Activated CD4-positive, CD25-positive, alpha-beta regulatory T cell treated with anti-CD3 and anti-CD28 coated beads, Interleukin-2, amount 50 U/mL, for 72 hours (primary cell): ENCODE measurements around the gene DCK.
A peak's percentile ranks its signal among the peaks of the same experiment; 100 is the strongest.
"Not testable (repeated sequence)": the region's sequence is repeated elsewhere in the genome, so short reads cannot be mapped to it uniquely, and the experiment has no call there.

Source experiments
- DNase-seq: peaks from one replicate; pipeline ENCODE4 v3.0.0; 2021

DCK gene

GRCh38 chr4:71004281-71004851 is 10.9 kb downstream of the DCK start:
- peak; percentile 49 for DNase-seq

- DNase-seq = not testable (repeated sequence)
Measured at GRCh38 chr4:71005025-71005424, 11.6 kb downstream of the DCK start.

DNA sequence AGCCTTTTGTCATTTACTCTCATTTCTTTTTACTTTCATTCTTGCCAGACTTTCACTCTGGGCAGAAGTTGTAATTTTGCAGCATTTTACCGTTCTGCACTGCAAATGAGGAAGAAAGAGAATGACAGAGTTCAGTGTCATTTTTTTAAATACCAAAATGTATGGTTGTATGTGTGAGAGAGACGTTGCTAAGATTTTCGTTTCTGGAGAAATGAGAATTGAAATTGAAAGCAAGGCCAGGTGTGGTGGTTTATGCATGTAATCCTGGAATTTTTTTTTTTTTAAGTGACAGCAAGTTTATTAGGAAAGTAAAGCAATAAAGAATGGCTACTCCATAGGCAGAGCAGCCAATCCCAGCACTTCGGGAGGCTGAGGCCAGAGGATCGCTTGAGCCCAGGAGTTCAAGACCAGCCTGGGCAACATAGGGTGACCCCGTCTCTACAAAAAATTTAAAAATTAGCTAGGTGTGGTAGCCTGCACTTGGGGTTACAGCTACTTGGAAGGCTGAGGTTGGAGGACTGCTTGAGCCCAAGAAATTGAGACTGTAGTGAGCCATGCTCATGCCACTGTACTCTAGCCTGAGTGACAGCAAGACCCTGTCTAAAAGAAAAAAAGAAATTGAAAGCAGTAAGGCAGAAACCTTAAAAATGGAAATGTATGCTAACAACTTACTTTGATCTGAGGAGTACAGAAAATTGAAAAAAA is 12.9 kb downstream of the DCK start:
- no peak for DNase-seq

GRCh38 chr4:71008196-71008595 is 14.7 kb downstream of the DCK start:
- DNase-seq = no peak

DNA sequence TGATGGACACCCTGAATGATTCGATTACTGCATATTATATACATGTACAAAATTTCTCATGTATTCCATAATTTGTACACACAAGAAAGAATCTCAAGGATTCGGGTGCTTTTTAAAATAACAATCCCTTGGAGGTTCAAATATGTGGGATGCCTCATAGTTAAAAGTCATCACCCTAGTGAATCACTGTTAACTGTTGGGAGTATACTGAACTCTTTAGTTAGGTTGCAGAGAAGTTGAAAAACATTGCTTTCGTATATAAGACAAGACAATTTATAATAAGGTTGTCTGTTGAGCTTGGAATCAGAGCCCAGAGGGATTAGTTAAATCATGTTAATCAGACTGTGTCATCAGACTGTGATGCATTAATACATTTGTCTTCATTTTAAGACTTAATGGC is 15.6 kb downstream of the DCK start:
- no peak for DNase-seq

DNA sequence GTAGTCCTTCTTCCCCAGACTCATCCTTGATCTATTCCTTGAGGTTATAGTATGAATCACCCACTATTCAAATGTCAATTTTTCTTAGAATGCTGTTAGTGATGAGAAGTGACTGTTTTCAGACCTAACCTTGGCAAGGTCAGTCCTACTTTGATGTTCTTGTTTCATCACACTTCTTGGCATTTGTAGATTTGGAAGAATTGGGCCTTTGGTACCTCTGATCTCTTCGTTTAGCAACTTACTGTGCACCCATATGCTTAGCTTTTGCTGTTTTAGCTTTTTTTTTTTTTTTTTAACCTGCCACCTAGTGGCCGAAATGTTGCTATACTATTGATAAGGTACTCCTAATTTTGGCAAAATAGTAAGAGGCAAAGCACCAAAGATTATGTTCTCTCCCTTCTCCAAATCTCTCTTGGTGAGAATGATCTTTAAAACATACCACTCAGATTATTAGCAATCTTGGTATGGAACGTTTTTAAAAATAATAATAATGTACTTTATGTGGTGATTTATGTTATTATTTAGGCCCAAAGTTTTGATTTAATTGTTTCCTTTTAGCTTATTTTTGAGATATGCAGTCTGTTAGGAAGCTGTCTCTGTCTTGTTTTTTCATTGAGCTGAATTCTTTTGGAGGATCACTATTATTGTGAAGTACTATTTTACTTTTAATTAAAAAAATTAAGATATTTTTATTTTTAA is 16.6 kb downstream of the DCK start:
- DNase-seq = no peak

- DNase-seq = no peak
Measured at GRCh38 chr4:71011451-71011850, 18.0 kb downstream of the DCK start.

DNA sequence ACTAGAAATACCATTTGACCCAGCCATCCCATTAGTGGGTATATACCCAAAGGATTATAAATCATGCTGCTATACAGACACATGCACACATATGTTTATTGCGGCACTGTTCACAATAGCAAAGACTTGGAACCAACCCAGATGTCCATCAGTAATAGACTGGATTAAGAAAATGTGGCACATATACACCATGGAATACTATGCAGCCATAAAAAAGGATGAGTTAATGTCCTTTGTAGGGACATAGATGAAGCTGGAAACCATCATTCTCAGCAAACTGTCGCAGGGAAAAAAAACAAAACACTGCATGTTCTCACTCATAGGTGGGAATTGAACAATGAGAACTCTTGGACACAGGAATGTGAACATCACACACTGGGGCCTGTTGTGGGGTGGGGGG is 23.9 kb downstream of the DCK start:
- not testable (repeated sequence) for DNase-seq

GRCh38 chr4:71020611-71021010 is 27.2 kb downstream of the DCK start:
- no peak for DNase-seq

GRCh38 chr4:71025654-71026053 is 32.2 kb downstream of the DCK start:
- DNase-seq = no peak

DNA sequence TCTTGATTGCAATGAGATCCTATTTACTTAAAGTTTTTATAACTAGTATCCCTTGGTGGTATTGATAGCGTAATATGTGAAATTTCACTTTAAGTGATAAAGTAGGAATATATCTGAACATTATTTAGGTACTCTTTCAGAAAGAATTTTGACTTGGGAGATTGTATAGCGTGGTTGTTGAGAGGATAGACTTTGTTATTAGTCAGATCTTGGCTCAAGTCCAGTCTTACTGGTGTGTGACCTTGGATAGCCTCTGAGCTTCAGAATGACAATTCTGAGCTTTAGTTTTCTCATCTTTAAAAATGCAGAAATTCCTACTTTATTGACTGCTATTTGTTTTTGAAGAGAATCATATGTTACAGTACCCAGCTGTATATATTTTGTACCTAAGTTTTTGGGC is 32.6 kb downstream of the DCK start:
- DNase-seq = no peak

DNA sequence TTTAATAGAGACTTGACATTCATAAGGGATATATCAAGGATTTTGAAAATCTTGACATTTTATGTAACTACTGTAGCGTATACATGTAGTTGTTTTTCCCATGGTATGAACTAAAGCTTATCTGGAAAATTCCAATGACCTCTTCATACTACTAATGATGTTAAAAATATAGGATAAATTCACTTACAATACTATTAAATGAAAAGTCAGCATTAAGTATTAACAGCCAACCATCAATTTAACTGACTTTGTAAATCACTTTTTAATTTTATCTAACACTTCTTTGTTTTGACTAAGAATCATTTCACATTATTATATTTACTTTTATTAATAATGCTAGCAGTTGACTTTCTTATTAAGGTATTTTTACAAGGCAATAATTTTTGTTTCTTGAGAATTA is 34.2 kb downstream of the DCK start:
- DNase-seq = no peak

DNA sequence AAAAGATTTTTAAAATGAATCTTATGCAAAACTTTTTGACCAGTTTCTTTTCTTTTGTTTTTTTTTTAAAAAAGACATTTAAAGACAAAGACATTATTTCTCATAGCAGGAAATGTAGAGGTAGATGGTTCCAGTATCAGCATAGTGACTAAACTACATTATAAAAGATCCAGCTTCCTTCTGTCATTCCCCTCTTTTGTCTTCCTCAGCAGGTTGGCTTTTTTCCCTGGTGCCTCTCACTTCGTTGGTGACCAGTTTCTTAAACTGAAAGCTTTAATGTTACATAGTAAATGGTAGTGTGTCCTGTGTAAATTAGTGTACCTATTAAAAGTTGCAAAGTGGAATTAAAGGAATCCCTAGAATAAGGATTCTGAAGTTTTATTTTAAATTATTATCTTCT is 36.1 kb downstream of the DCK start:
- DNase-seq = no peak

DNA sequence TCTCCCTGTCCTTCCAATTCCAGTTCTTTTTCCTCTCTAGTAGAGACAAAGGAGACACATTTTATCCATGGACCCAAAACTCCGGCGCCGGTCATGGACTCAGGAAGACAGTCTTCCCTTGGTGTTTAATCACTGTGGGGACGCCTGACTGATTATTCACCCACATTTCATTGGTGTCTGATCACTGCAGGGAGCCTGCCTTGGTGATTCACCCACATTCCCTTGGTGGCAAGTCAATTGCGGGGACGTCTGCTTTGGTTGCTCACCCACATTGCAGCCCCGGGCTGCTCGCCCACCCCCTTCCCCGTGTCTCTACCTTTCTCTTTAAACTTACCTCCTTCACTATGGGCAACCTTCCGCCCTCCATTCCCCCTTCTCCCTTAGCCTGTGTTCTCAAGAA is 38.7 kb downstream of the DCK start:
- not testable (repeated sequence) for DNase-seq

DNA sequence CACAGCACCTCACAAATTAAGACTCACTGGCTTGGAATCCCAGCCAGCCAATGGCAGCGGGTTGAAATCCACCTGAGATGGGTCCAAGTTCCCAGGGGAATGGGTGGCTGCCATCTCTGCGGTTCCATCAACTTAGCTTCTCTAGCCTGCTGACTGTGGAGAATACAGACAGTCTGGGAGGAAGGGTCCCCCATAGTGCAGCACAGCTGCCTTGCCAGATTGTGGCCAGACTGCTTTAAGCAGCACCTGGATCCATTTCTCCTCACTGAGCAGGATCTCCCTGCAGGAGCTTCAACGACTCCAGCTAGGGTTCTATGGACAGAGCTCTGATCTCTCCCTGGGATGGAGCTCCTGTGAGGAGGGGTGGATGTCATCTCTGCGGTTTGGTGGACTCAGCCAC is 51.8 kb downstream of the DCK start:
- DNase-seq = no peak

DNA sequence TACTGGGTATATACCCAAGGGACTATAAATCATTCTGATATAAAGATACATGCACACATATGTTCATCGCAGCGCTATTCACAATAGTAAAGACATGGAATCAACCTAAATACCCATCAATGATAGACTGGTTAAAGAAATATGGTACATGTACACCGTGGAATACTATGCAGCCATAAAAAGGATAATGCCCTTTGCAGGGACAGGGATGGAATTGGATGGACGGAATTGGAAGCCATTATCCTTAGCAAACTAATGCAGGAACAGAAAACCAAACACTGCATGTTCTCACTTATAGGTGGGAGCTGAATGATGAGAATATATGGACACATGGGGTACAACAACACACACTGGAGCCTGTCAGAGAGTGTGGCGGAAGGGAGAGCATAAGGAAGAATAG is 55.9 kb downstream of the DCK start:
- no peak for DNase-seq

DNA sequence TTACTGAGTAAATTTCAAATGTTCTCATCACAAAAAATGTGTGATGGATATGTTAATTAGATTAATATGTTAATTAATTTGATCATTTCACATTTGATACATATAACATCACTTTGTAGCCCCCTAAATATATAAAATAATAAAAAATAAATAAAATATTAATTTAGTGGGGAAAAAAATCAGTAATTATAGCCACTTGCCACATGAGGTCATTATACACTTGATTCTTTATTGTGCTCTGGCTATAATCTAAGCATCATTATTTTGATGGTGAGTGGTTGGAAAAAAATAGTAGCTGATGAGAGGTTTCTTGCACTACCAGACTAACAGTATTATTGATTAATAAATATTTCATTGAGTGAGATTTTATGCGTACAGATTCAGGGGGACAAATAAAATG is 57.4 kb downstream of the DCK start:
- DNase-seq = no peak

GRCh38 chr4:71052034-71052433 is 58.6 kb downstream of the DCK start:
- no peak for DNase-seq

GRCh38 chr4:71052716-71053115 is 59.3 kb downstream of the DCK start:
- DNase-seq = no peak

- DNase-seq = not testable (repeated sequence)
Measured at GRCh38 chr4:71053613-71054012, 60.2 kb downstream of the DCK start.

DNA sequence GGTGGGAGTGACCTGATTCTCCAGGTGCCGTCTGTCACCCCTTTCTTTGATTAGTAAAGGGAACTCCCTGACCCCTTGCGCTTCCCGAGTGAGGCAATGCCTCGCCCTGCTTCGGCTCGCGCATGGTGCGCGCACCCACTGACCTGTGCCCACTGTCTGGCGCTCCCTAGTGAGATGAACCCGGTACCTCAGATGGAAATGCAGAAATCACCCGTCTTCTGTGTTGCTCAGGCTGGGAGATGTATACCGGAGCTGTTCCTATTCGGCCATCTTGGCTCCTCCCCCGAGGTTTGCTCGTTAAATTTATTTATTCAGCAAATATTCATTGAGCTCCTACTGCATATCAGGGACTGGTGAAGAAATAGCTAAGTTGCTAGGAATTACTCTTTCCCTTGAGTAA is 66.1 kb downstream of the DCK start:
- not testable (repeated sequence) for DNase-seq

GRCh38 chr4:71062436-71062835 is 69.0 kb downstream of the DCK start:
- DNase-seq = no peak

GRCh38 chr4:71063711-71064110 is 70.3 kb downstream of the DCK start:
- DNase-seq = no peak

DNA sequence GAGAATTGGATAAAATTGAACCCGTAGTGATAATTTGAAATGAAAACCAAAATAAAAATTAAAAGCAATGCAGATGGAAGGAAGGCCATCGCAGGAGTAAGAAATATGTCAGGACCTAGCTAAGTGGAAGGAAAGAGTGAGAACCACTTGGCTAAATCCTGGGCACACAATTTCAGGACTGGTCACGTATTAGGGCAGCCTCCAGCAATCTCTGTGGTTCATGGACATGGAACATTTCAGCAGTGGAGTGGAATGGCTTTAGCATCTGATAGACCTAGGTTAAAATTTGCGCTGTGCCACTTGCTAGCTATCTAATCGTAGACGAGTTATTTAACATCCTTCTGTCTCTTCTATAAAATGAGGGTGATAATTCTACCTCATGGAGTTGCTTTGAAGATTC is 71.1 kb downstream of the DCK start:
- no peak for DNase-seq
